Measurements from ENCODE around the gene DISP2. TPM values are rescaled to one million over a fixed set of nuclear protein-coding genes. Genes with fewer than 3 reads are reported as not detected.

The DISP2 gene
- total and polyA plus RNA-seq, 9 of the 15 experiments (the other 6 are each of a cell fraction or from before 2014, with no cell fraction given) = 0.06 to 0.89 (median 0.15) TPM; not detected in 1

GRCh38 chr15:40364251-40364650 lies 6.2 kb downstream of the DISP2 start:
- CTCF ChIA-PET (ENCODE audit: low intra/inter-chr PET ratio) = no interaction called here
- no peaks in the 10 kb centered on the region for H3K9me1 ChIP-seq (ENCODE audit: control insufficient read depth, insufficient read depth, low read length)
- no peaks in the 10 kb centered on the region for H3K9me3 ChIP-seq (replicated peaks; ENCODE audit: control insufficient read depth, insufficient read depth, low read depth, low read length)
- peak; percentile 32 for FAIRE-seq
- H3K4me3 ChIP-seq = no peak overlapping the region
- no peaks in the 10 kb centered on the region for H3K36me3 ChIP-seq (ENCODE audit: control insufficient read depth, insufficient read depth, low read length)
- ATAC-seq = peak; percentile 70
- in situ Hi-C loops (cut with MboI) = no loop called here
- WGBS (ENCODE audit: insufficient coverage, low coverage, missing lambda C conversion rate) = 2% methylated on average over 5 of the region's 6 CpGs
- H3K9ac ChIP-seq (ENCODE audit: insufficient read depth in 1 of 2, low read depth in 2 of 2, low read length in 2 of 2) = no peak overlapping the region
- no peaks in the 10 kb centered on the region for H4K20me1 ChIP-seq (replicated peaks; ENCODE audit: control insufficient read depth, insufficient read depth, low read length)
- no peak overlapping the region for H2AFZ ChIP-seq (ENCODE audit: low read depth, low read length)
- no peak overlapping the region for H3K4me2 ChIP-seq (ENCODE audit: insufficient read depth, low read length)
- intact Hi-C loops (cut with micrococcal nuclease) = no loop called here
- DNase-seq (ENCODE audit: extremely low read depth in 1 of 4, low spot score in 3 of 4) = peak; percentile 45 to 76 (median 71)
- TF ChIP-seq, protein P1, sequence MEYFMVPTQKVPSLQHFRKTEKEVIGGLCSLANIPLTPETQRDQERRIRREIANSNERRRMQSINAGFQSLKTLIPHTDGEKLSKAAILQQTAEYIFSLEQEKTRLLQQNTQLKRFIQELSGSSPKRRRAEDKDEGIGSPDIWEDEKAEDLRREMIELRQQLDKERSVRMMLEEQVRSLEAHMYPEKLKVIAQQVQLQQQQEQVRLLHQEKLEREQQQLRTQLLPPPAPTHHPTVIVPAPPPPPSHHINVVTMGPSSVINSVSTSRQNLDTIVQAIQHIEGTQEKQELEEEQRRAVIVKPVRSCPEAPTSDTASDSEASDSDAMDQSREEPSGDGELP (CRISPR knock-in tag; IDR thresholded peaks at IDR 0.05; ENCODE audit: borderline replicate concordance) = peak; percentile 86
- no peak for TF ChIP-seq ZBTB26 (CRISPR knock-in tag; IDR thresholded peaks at IDR 0.05)
- H3K4me1 ChIP-seq (replicated peaks in 1 of 2; ENCODE audit: control insufficient read depth in 2 of 2, insufficient read depth in 2 of 2, low read length in 2 of 2) = peaks cover 9 to 37% of the 10 kb centered on the region in 2 experiments
- POLR2A ChIA-PET = interaction anchor here (0.9 kb wide), 1 partner anchor 69 kb away, joined by 3 read pairs; no protein-coding TSS in a partner anchor
- H3K79me2 ChIP-seq (ENCODE audit: control insufficient read depth, insufficient read depth, low read length) = no peaks in the 10 kb centered on the region
- BruUV-seq (replicated peaks) = no TSS peak
- H3K27me3 ChIP-seq (ENCODE audit: control insufficient read depth in 2 of 2, insufficient read depth in 2 of 2, low read length in 2 of 2) = peaks cover 0 to 10% of the 10 kb centered on the region in 2 experiments; a peak in 2 of 5 replicates
- no peak overlapping the region for H3K27ac ChIP-seq (ENCODE audit: extremely low read depth, low read depth, low read length)

- H3K27ac ChIP-seq (ENCODE audit: extremely low read depth, low read depth, low read length) = no peak overlapping the region
- no peaks in the 10 kb centered on the region for H4K20me1 ChIP-seq (replicated peaks; ENCODE audit: control insufficient read depth, insufficient read depth, low read length)
- no peaks in the 10 kb centered on the region for H3K36me3 ChIP-seq (ENCODE audit: control insufficient read depth, insufficient read depth, low read length)
- peaks cover 0 to 14% of the 10 kb centered on the region in 2 experiments; a peak in 2 of 5 replicates for H3K27me3 ChIP-seq (ENCODE audit: control insufficient read depth in 2 of 2, insufficient read depth in 2 of 2, low read length in 2 of 2)
- H3K79me2 ChIP-seq (ENCODE audit: control insufficient read depth, insufficient read depth, low read length) = no peaks in the 10 kb centered on the region
- H3K4me3 ChIP-seq = no peak overlapping the region
- no peak overlapping the region for H3K4me2 ChIP-seq (ENCODE audit: insufficient read depth, low read length)
- ChIA-PET POLR2A (no interaction called here), CTCF (ENCODE audit: low intra/inter-chr PET ratio) (no interaction called here)
- no peaks in the 10 kb centered on the region for H3K9me1 ChIP-seq (ENCODE audit: control insufficient read depth, insufficient read depth, low read length)
- no peak overlapping the region for H3K9ac ChIP-seq (ENCODE audit: insufficient read depth in 1 of 2, low read depth in 2 of 2, low read length in 2 of 2)
- BruUV-seq (replicated peaks) = no TSS peak
- in situ Hi-C loops (cut with MboI) (no loop called here), intact Hi-C loops (cut with micrococcal nuclease) (no loop called here)
- TF ChIP-seq CBX1 (IDR thresholded peaks at IDR 0.05; ENCODE audit: low read depth) (no peak), IFI16 (CRISPR knock-in tag; IDR thresholded peaks at IDR 0.05) (no peak), VEZF1 (CRISPR knock-in tag; IDR thresholded peaks at IDR 0.05) (no peak), NFRKB (IDR thresholded peaks at IDR 0.05; ENCODE audit: low read depth) (no peak), ZNF384 (IDR thresholded peaks at IDR 0.05; ENCODE audit: low read depth, low read length) (no peak), ZNF263 (CRISPR knock-in tag; IDR thresholded peaks at IDR 0.05; ENCODE audit: borderline replicate concordance) (no peak)
- TF ChIP-seq, protein P2, sequence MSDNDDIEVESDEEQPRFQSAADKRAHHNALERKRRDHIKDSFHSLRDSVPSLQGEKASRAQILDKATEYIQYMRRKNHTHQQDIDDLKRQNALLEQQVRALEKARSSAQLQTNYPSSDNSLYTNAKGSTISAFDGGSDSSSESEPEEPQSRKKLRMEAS (CRISPR knock-in tag; IDR thresholded peaks at IDR 0.05) = no peak
- H3K4me1 ChIP-seq (replicated peaks in 1 of 2; ENCODE audit: control insufficient read depth in 2 of 2, insufficient read depth in 2 of 2, low read length in 2 of 2) = peaks cover 9 to 44% of the 10 kb centered on the region in 2 experiments
- WGBS (ENCODE audit: insufficient coverage, low coverage, missing lambda C conversion rate) = 49% methylated on average over 5 of the region's 5 CpGs
- ATAC-seq = no peak
- H2AFZ ChIP-seq (ENCODE audit: low read depth, low read length) = no peak overlapping the region
- no peak for DNase-seq (ENCODE audit: extremely low read depth in 1 of 4, low spot score in 3 of 4)
- no peaks in the 10 kb centered on the region for H3K9me3 ChIP-seq (replicated peaks; ENCODE audit: control insufficient read depth, insufficient read depth, low read depth, low read length)
- FAIRE-seq = no peak
Observed at GRCh38 chr15:40365016-40365415, 7.0 kb downstream of the DISP2 start.

Data from K562 (cell line).